ENCODE data around the gene SLC1A2.

DNA sequence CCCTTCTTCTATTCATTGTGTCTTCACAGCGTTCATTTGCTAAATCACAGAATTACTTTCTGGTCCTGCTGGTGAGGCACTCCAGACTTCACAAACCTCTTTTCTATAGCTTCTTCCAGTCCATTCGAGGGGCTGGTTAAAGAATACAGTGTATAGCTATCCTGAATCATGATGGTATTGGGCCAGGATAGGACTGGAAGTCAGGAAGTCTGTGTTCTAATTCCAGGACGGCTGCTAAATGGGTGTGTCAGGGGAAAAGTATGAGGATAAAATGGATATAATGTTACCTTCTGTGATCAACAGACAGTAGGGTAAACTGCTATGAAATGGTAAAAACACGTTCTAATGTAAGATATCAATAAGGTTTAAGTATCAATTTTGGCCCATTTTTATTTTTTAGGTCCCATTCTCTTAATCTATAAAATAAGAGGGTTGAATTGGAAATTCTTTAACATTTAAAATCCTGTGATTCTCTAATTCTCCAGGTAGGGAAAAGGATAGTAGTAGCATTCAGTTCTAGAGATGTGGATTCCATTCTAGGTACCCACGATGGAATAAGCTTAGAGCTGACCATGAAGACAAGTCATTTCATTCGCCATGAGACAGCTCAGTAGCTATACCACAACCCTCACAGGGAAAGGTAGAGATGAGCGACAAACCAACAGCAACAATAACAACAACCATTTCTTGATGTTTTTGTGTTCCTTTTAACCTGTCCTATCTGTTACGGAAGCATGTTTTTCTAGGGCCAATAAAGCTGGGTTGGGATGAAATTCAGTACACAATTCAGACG lies 96.1 kb downstream of the SLC1A2 start:
- TF ChIP-seq, protein P1, sequence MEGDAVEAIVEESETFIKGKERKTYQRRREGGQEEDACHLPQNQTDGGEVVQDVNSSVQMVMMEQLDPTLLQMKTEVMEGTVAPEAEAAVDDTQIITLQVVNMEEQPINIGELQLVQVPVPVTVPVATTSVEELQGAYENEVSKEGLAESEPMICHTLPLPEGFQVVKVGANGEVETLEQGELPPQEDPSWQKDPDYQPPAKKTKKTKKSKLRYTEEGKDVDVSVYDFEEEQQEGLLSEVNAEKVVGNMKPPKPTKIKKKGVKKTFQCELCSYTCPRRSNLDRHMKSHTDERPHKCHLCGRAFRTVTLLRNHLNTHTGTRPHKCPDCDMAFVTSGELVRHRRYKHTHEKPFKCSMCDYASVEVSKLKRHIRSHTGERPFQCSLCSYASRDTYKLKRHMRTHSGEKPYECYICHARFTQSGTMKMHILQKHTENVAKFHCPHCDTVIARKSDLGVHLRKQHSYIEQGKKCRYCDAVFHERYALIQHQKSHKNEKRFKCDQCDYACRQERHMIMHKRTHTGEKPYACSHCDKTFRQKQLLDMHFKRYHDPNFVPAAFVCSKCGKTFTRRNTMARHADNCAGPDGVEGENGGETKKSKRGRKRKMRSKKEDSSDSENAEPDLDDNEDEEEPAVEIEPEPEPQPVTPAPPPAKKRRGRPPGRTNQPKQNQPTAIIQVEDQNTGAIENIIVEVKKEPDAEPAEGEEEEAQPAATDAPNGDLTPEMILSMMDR (IDR thresholded peaks at IDR 0.05; ENCODE audit: insufficient read depth, low read length), result no peak
- no peak for TF ChIP-seq POLR2AphosphoS5 (IDR thresholded peaks at IDR 0.05; ENCODE audit: low read depth)
